ENCODE measurements around the gene PRND.

PRND gene

GRCh38 chr20:4775322-4776078, 53.8 kb downstream of the PRND start:
- no peak for DNase-seq (ENCODE audit: low read depth)
- no peak for TF ChIP-seq CTCF (IDR thresholded peaks at IDR 0.05; ENCODE audit: low read depth, low read length, missing control alignments)
- H3K4me3 ChIP-seq (ENCODE audit: low read depth, low read length): no peak overlapping the region

GRCh38 chr20:4776079-4776630, 54.4 kb downstream of the PRND start:
- no peak overlapping the region for H3K4me3 ChIP-seq (ENCODE audit: low read depth, low read length)
- DNase-seq (ENCODE audit: low read depth): no peak

More at GRCh38 chr20:4776079-4776630, 54.4 kb downstream of the PRND start:
- no peak for TF ChIP-seq CTCF (IDR thresholded peaks at IDR 0.05; ENCODE audit: low read depth, low read length, missing control alignments)
